GM19023 (cell line): Measurements from ENCODE around the gene CYP1A2.

Experiments used
- ATAC-seq: cut with Tn5 transposase; IDR thresholded peaks from one replicate; pipeline ENCODE4 v1.9.1; 2021; ENCODE audit warnings: mild to moderate bottlenecking, moderate library complexity; ENCODE audit not compliant: unreplicated experiment

CYP1A2 gene

GRCh38 chr15:74802290-74802689 lies 53.6 kb downstream of the CYP1A2 start:
- ATAC-seq = no peak

GRCh38 chr15:74802862-74803447 lies 54.3 kb downstream of the CYP1A2 start:
- ATAC-seq = no peak

GRCh38 chr15:74804935-74805334 lies 56.3 kb downstream of the CYP1A2 start:
- no peak for ATAC-seq
